GM13977 (cell line): ENCODE data around the gene CES4A.
"Not testable (repeated sequence)": the region's sequence is repeated elsewhere in the genome, so short reads cannot be mapped to it uniquely, and the experiment has no call there.

ENCODE experiments used
- DNase-seq: peaks from one replicate; pipeline ENCODE4 v3.0.0; 2012; ENCODE audit warnings: low spot score
- CTCF ChIP-seq: IDR thresholded peaks from 2 replicates; pipeline ENCODE4 v1.5.1; 2012; ENCODE audit warnings: mild to moderate bottlenecking, control low read depth; ENCODE audit not compliant: insufficient read depth; ENCODE audit errors: extremely low read depth, missing control alignments
- in situ Hi-C: fragments of 300-500 bp; cut with MboI; formaldehyde crosslinking; loops from one replicate; pipeline ENCODE4 v1.12.0; 2022; ENCODE audit warnings: low sequenced_read_pairs, low pct_unique_long_range_greater_than_20kb, mixed read lengths, inconsistent platforms; ENCODE audit not compliant: unreplicated experiment

The CES4A gene

GRCh38 chr16:66991545-66992077, 3.2 kb downstream of the CES4A start:
- TF ChIP-seq CTCF, result no peak
- in situ Hi-C loops, result no loop called here
- no peak for DNase-seq

GRCh38 chr16:66993558-66993957, 5.2 kb downstream of the CES4A start:
- DNase-seq, in situ Hi-C loops: not testable (repeated sequence)

- DNase-seq, result no peak
- in situ Hi-C loops, result no loop called here
Observed at GRCh38 chr16:66996324-66996982, 8.1 kb downstream of the CES4A start.

GRCh38 chr16:66996983-66997358, 8.6 kb downstream of the CES4A start:
- DNase-seq, result no peak
- TF ChIP-seq CTCF, result no peak
- in situ Hi-C loops, result no loop called here

More at GRCh38 chr16:66996324-66996982, 8.1 kb downstream of the CES4A start:
- no peak for TF ChIP-seq CTCF

GRCh38 chr16:67000384-67001351, 12.3 kb downstream of the CES4A start:
- DNase-seq, result peak; percentile 78
- TF ChIP-seq CTCF, result no peak
- in situ Hi-C loops, result no loop called here

- in situ Hi-C loops, result no loop called here
- no peak for TF ChIP-seq CTCF
- no peak for DNase-seq
Observed at GRCh38 chr16:67001726-67002125, 13.3 kb downstream of the CES4A start.
